Loucy (cell line): Measurements from ENCODE around the gene GOLM1.

Source experiments
- H2AFZ ChIP-seq: fragments of 200-600 bp; sonication (generic); 2 replicates; pipeline ENCODE4 v1.6.0; 2016; ENCODE audit warnings: antibody characterized with exemption, mild to moderate bottlenecking, low read length, moderate library complexity
- H3F3A ChIP-seq: fragments of 200-600 bp; 2 replicates; pipeline ENCODE4 v1.6.0; 2016; ENCODE audit warnings: antibody characterized with exemption, low read depth, mild to moderate bottlenecking
- H3K27me3 ChIP-seq: fragments of 200-600 bp; sonication (generic); 2 replicates; pipeline ENCODE4 v1.6.1; 2014; ENCODE audit warnings: low read length, mild to moderate bottlenecking; ENCODE audit not compliant: insufficient read depth, poor library complexity, severe bottlenecking
- H3K36me3 ChIP-seq: fragments of 200-600 bp; sonication (generic); 2 replicates; pipeline ENCODE4 v1.6.1; 2016; ENCODE audit warnings: low read length; ENCODE audit not compliant: insufficient read depth
- H3K4me1 ChIP-seq: fragments of 200-600 bp; sonication (generic); 2 replicates; pipeline ENCODE4 v1.5.1; 2014; ENCODE audit warnings: low read length, mild to moderate bottlenecking; ENCODE audit not compliant: insufficient read depth, poor library complexity, severe bottlenecking
- H3K4me2 ChIP-seq: fragments of 200-600 bp; sonication (generic); 2 replicates; pipeline ENCODE4 v1.6.0; 2014; ENCODE audit warnings: antibody characterized with exemption, low read length, low read depth, mild to moderate bottlenecking; ENCODE audit not compliant: poor library complexity, severe bottlenecking
- H3K4me3 ChIP-seq: fragments of 200-600 bp; sonication (generic); 2 replicates; pipeline ENCODE4 v1.5.1; 2014; ENCODE audit warnings: low read length, mild to moderate bottlenecking, mixed read lengths; ENCODE audit not compliant: poor library complexity, severe bottlenecking
- H3K79me2 ChIP-seq: fragments of 200-600 bp; sonication (generic); 2 replicates; pipeline ENCODE4 v1.6.1; 2014; ENCODE audit warnings: low read length; ENCODE audit not compliant: insufficient read depth
- H3K9ac ChIP-seq: fragments of 200-600 bp; sonication (generic); 2 replicates; pipeline ENCODE4 v1.6.0; 2014; ENCODE audit warnings: mild to moderate bottlenecking, low read depth, low read length, moderate library complexity; ENCODE audit not compliant: poor library complexity, severe bottlenecking
- H3K9me2 ChIP-seq: fragments of 200-600 bp; sonication (generic); replicated peaks from 2 replicates; pipeline ENCODE4 v1.6.1; 2016; ENCODE audit warnings: low read depth, low read length, mixed read lengths
- H3K9me3 ChIP-seq: fragments of 200-600 bp; sonication (generic); 2 replicates; pipeline ENCODE4 v1.6.1; 2014; ENCODE audit warnings: mild to moderate bottlenecking, antibody characterized with exemption, low read length, low read depth; ENCODE audit not compliant: insufficient read depth
- H4K20me1 ChIP-seq: fragments of 200-600 bp; sonication (generic); 2 replicates; pipeline ENCODE4 v1.6.0; 2014; ENCODE audit warnings: antibody characterized with exemption, low read length, mild to moderate bottlenecking; ENCODE audit not compliant: insufficient read depth, poor library complexity, severe bottlenecking
- EZH2phosphoT487 ChIP-seq: fragments of 200-600 bp; IDR thresholded peaks from 2 replicates; pipeline ENCODE4 v1.6.1; 2018; ENCODE audit warnings: antibody characterized with exemption, mild to moderate bottlenecking, moderate library complexity, borderline replicate concordance
- TF ChIP-seq, protein P1 (sequence below): fragments of 200-600 bp; sonication (generic); conservative IDR thresholded peaks from 2 replicates; pipeline ENCODE4 v1.5.1; 2014; ENCODE audit warnings: mild to moderate bottlenecking, antibody characterized with exemption, low read length

GOLM1 gene

DNA sequence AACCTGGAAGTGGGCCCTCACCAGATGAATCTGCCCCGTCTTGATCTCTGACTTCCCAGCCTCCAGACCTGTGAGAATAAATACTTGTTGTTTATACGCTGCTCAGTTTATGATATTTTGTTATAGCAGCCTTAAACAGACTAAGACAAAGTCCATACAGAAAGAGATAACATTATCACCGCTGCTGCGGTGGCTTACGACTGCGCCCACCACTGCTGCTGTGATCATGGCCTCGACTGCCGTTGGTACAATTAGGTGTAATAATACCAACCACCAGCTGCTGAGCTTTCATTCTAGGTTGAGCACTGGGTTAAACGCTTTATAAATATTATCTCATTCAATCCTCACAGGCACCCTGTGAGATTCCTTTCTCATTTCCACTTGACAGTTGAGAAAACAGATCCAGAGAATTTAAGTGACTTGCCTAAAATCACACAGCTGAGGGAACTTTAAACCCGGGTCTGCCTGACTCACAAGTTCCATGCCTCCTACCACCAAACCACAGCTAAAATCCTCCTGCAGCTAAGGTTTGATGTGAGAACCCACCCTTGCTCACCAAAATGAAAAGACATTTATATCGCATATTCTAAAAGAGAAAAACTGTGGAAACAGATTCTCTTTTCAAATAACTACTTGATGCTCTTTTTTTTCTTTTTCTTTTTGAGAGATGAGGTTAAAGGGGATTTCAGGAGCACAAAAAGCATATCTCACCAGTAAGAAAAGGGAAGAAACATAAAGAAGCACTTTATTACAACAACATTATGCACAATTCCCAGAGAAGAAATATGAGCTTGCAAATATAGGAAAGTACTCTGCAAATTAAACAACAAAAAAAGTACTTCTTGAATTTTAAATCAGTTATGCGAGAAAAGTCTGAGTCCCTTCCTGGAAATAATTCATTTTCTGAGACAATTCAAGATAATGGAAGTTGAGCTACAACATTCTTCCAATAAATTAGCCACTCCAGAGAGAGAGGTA is 23.9 kb downstream of the GOLM1 start:
- Histone ChIP-seq H3K9me3 (no peaks in the 10 kb centered on the region), H3K9ac (no peak overlapping the region), H2AFZ (no peak overlapping the region), H3K79me2 (no peaks in the 10 kb centered on the region), H3K9me2 (no peaks in the 10 kb centered on the region), H3K36me3 (no peaks in the 10 kb centered on the region), H3K27me3 (no peaks in the 10 kb centered on the region), H3F3A (no peaks in the 10 kb centered on the region), H3K4me2 (no peak overlapping the region), H3K4me1 (no peaks in the 10 kb centered on the region), H4K20me1 (no peaks in the 10 kb centered on the region), H3K4me3 (no peak overlapping the region)
- TF ChIP-seq, protein P1, sequence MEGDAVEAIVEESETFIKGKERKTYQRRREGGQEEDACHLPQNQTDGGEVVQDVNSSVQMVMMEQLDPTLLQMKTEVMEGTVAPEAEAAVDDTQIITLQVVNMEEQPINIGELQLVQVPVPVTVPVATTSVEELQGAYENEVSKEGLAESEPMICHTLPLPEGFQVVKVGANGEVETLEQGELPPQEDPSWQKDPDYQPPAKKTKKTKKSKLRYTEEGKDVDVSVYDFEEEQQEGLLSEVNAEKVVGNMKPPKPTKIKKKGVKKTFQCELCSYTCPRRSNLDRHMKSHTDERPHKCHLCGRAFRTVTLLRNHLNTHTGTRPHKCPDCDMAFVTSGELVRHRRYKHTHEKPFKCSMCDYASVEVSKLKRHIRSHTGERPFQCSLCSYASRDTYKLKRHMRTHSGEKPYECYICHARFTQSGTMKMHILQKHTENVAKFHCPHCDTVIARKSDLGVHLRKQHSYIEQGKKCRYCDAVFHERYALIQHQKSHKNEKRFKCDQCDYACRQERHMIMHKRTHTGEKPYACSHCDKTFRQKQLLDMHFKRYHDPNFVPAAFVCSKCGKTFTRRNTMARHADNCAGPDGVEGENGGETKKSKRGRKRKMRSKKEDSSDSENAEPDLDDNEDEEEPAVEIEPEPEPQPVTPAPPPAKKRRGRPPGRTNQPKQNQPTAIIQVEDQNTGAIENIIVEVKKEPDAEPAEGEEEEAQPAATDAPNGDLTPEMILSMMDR: no peak
- no peak for TF ChIP-seq EZH2phosphoT487

DNA sequence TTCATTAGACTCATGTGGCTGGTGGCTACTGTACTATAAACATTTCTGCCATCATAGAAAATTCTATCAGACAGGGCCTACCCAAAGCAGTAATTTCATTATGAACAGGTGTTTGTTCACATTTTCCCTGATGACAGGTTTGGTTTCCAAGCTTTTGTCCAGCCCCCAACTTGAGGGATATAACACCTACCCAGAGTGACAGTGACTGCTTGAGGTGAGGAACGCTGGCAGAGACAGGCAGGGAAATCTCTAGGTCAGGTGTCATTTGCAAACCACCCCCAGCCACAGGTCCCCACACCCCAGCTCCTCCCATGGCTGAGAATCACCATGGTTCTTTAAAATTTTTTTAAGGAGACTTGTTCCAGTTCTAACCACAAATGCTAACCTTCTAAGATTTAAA is 25.5 kb downstream of the GOLM1 start:
- no peaks in the 10 kb centered on the region for H3K4me1 ChIP-seq
- H3K79me2 ChIP-seq: no peaks in the 10 kb centered on the region
- H4K20me1 ChIP-seq: no peaks in the 10 kb centered on the region
- no peaks in the 10 kb centered on the region for H3K27me3 ChIP-seq
- TF ChIP-seq EZH2phosphoT487: no peak
- TF ChIP-seq, protein P1: no peak
- no peak overlapping the region for H2AFZ ChIP-seq
- H3K4me3 ChIP-seq: no peak overlapping the region
- no peaks in the 10 kb centered on the region for H3F3A ChIP-seq
- H3K9me3 ChIP-seq: no peaks in the 10 kb centered on the region
- no peaks in the 10 kb centered on the region for H3K36me3 ChIP-seq
- H3K9me2 ChIP-seq: no peaks in the 10 kb centered on the region
- H3K4me2 ChIP-seq: no peak overlapping the region
- H3K9ac ChIP-seq: no peak overlapping the region

DNA sequence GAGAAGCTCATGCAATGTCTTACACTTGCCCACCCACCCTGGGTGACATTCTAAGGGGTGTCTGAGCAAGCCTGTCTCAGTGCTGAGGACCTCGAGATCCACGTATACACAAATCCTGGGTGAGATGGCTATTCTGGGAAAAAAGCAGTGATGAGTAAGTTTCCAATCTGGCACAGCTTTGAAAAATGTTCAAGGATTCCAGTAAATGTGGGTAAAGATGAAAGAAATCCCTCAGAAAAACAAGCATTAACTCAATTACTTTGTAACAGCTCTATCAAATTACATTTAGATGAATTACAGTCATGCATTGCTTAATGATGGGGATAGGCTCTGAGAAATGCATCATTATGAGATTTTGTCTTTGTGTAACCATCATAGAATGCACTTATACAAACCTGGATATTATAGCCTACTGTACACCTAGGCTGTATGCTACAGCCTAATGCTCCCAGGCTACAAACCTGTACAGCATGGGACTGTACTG is 26.9 kb downstream of the GOLM1 start:
- Histone ChIP-seq H3F3A (no peaks in the 10 kb centered on the region), H3K4me1 (no peaks in the 10 kb centered on the region), H2AFZ (no peak overlapping the region), H3K79me2 (no peaks in the 10 kb centered on the region), H3K9me3 (no peaks in the 10 kb centered on the region), H3K9ac (no peak overlapping the region), H3K4me2 (no peak overlapping the region), H3K27me3 (no peaks in the 10 kb centered on the region), H4K20me1 (no peaks in the 10 kb centered on the region), H3K9me2 (no peaks in the 10 kb centered on the region), H3K36me3 (no peaks in the 10 kb centered on the region), H3K4me3 (no peak overlapping the region)
- TF ChIP-seq, protein P1: no peak
- TF ChIP-seq EZH2phosphoT487: no peak
